Upper lobe of right lung (tissue), 1 donor: ENCODE results near the gene M6PR. TPM values are rescaled to one million over a fixed set of nuclear protein-coding genes. Genes with fewer than 3 reads are reported as not detected.
A peak's percentile ranks its signal among the peaks of the same experiment; 100 is the strongest.
"Not testable (repeated sequence)": the region's sequence is repeated elsewhere in the genome, so short reads cannot be mapped to it uniquely, and the experiment has no call there.

Experiments
- ATAC-seq: fragments of 200-7000 bp; cut with Tn5 transposase; one replicate; pipeline ENCODE4 v1.9.1; 2020; ENCODE audit warnings: mild to moderate bottlenecking, moderate library complexity
- DNase-seq: peaks from one replicate; pipeline ENCODE4 v3.0.0-alpha.2; 2020
- H3K27ac ChIP-seq: fragments of 200-600 bp; one replicate; pipeline ENCODE4 v1.8.0; 2022
- H3K27me3 ChIP-seq: fragments of 200-600 bp; one replicate; pipeline ENCODE4 v1.8.0; 2022; ENCODE audit warnings: mild to moderate bottlenecking
- H3K36me3 ChIP-seq: fragments of 200-600 bp; one replicate; pipeline ENCODE4 v1.8.0; 2022
- H3K4me1 ChIP-seq: fragments of 200-600 bp; one replicate; pipeline ENCODE4 v1.8.0; 2022
- H3K4me3 ChIP-seq: fragments of 200-600 bp; one replicate; pipeline ENCODE4 v1.8.0; 2022; ENCODE audit warnings: mild to moderate bottlenecking
- H3K9me3 ChIP-seq: fragments of 200-600 bp; one replicate; pipeline ENCODE4 v1.8.0; 2022
- CTCF ChIP-seq: fragments of 200-600 bp; IDR thresholded peaks from one replicate; pipeline ENCODE4 v1.8.0; 2022; ENCODE audit warnings: antibody characterized with exemption
- intact Hi-C: fragments of 100-400 bp; cut with DNase I; formaldehyde crosslinking; loops from one replicate; pipeline ENCODE4 v1.11.0; 2022
- total RNA-seq: library from RNA; stranded (reverse); fragmentation: NEBNext Ultra II Directional; extraction: Animal tissue kit (Norgen Biotek cat#: 25700); gene quantifications from one replicate; pipeline ENCODE4 v1.2.1, GENCODE V29; 2021
- donor health status: DM: no; HTN: yes; CAD: no; lungs with severe emphysema.

The M6PR gene
- total RNA-seq, 1 donor from 2014 or later = 176 TPM

GRCh38 chr12:8914033-8914715, 35.3 kb downstream of the M6PR start, which contains the start of gene PHC1:
Gene PHC1, plus strand, starts transcription at chr12:8914509. Its CDS starts 3,169 bp downstream, at chr12:8917678.
- peak; percentile 89 for ATAC-seq
- intact Hi-C loops = not testable (repeated sequence)
- H3K4me1 ChIP-seq = peaks cover 16% of the 10 kb centered on the region

GRCh38 chr12:8913702-8914032, 35.8 kb downstream of the M6PR start:
- intact Hi-C loops = no loop called here
- ATAC-seq (no peak), DNase-seq (no peak)
- Histone ChIP-seq H3K4me3 (peak overlapping the region; percentile 71), H3K27me3 (no peaks in the 10 kb centered on the region), H3K36me3 (no peaks in the 10 kb centered on the region), H3K9me3 (no peaks in the 10 kb centered on the region), H3K27ac (peak overlapping the region; percentile 89), H3K4me1 (peaks cover 16% of the 10 kb centered on the region)
- no peak for TF ChIP-seq CTCF

More at GRCh38 chr12:8914033-8914715, 35.3 kb downstream of the M6PR start, which contains the start of gene PHC1:
- not testable (repeated sequence) for H3K27me3 ChIP-seq, H3K36me3 ChIP-seq, H3K9me3 ChIP-seq
- peak; percentile 93 for DNase-seq
- Histone ChIP-seq H3K27ac (peak within 1 kb of the TSS; percentile 89), H3K4me3 (peak within 1 kb of the TSS; percentile 71)
- TF ChIP-seq CTCF = peak; percentile 28

- Histone ChIP-seq H3K27ac (no peak overlapping the region), H3K27me3 (no peaks in the 10 kb centered on the region), H3K4me3 (no peak overlapping the region), H3K9me3 (no peaks in the 10 kb centered on the region), H3K36me3 (no peaks in the 10 kb centered on the region), H3K4me1 (peaks cover 16% of the 10 kb centered on the region)
- intact Hi-C loops = no loop called here
- TF ChIP-seq CTCF = no peak
- ATAC-seq (no peak), DNase-seq (no peak)
Observed at GRCh38 chr12:8912914-8913313, 36.5 kb downstream of the M6PR start.

GRCh38 chr12:8911606-8912268, 37.7 kb downstream of the M6PR start:
- ATAC-seq = no peak
- no peak overlapping the region for H3K27ac ChIP-seq
- H3K9me3 ChIP-seq = no peaks in the 10 kb centered on the region
- H3K27me3 ChIP-seq = no peaks in the 10 kb centered on the region
- intact Hi-C loops = no loop called here
- no peaks in the 10 kb centered on the region for H3K36me3 ChIP-seq
- H3K4me1 ChIP-seq = peaks cover 16% of the 10 kb centered on the region
- no peak overlapping the region for H3K4me3 ChIP-seq
- no peak for TF ChIP-seq CTCF
- DNase-seq = no peak

- ATAC-seq = no peak
- no peaks in the 10 kb centered on the region for H3K27me3 ChIP-seq
- H3K27ac ChIP-seq = no peak overlapping the region
- TF ChIP-seq CTCF = no peak
- intact Hi-C loops = no loop called here
- H3K36me3 ChIP-seq = no peaks in the 10 kb centered on the region
- no peak overlapping the region for H3K4me3 ChIP-seq
- H3K4me1 ChIP-seq = peaks cover 10% of the 10 kb centered on the region
- H3K9me3 ChIP-seq = no peaks in the 10 kb centered on the region
- no peak for DNase-seq
Observed at GRCh38 chr12:8909752-8910151, 39.7 kb downstream of the M6PR start.
